Osteoblast (primary cell): ENCODE results near the gene DEF6. TPM values are rescaled to one million over a fixed set of nuclear protein-coding genes. Genes with fewer than 3 reads are reported as not detected.

Source experiments
- DNase-seq: peaks from one replicate; pipeline ENCODE4 v3.0.0; 2011; ENCODE audit warnings: low spot score, mixed read lengths; ENCODE audit not compliant: insufficient read length; ENCODE audit errors: missing footprints
- H2AFZ ChIP-seq: 2 replicates; pipeline ENCODE4 v1.6.0; 2011; ENCODE audit warnings: mild to moderate bottlenecking, low read length
- H3K27ac ChIP-seq: 2 replicates; pipeline ENCODE4 v1.5.1; 2011; ENCODE audit warnings: mild to moderate bottlenecking, low read depth, low read length, moderate library complexity
- H3K27me3 ChIP-seq: 2 replicates; pipeline ENCODE4 v1.6.0; 2012; ENCODE audit warnings: mild to moderate bottlenecking, control low read depth, inconsistent platforms, low read length, moderate library complexity; ENCODE audit not compliant: insufficient read depth
- H3K36me3 ChIP-seq: 2 replicates; pipeline ENCODE4 v1.5.1; 2011; ENCODE audit warnings: mild to moderate bottlenecking, low read length, control low read depth, moderate library complexity; ENCODE audit not compliant: insufficient read depth
- H3K4me1 ChIP-seq: 2 replicates; pipeline ENCODE4 v1.5.1; 2011; ENCODE audit warnings: mild to moderate bottlenecking, low read length, control low read depth, moderate library complexity; ENCODE audit not compliant: insufficient read depth
- H3K4me2 ChIP-seq: 2 replicates; pipeline ENCODE4 v1.6.0; 2011; ENCODE audit warnings: mild to moderate bottlenecking, low read length; ENCODE audit not compliant: insufficient read depth
- H3K4me3 ChIP-seq: fragments of 200-600 bp; sonication (generic); 3 replicates; pipeline ENCODE4 v1.5.1; 2012; ENCODE audit warnings: mild to moderate bottlenecking, low read length, inconsistent platforms; ENCODE audit not compliant: insufficient read depth
- H3K79me2 ChIP-seq: 2 replicates; pipeline ENCODE4 v1.6.0; 2012; ENCODE audit warnings: mild to moderate bottlenecking, low read length, control low read depth, inconsistent platforms; ENCODE audit not compliant: insufficient read depth
- H3K9me3 ChIP-seq: 2 replicates; pipeline ENCODE4 v1.5.1; 2011; ENCODE audit warnings: low read depth, low read length, control low read depth
- H4K20me1 ChIP-seq: 2 replicates; pipeline ENCODE4 v1.6.0; 2012; ENCODE audit warnings: mild to moderate bottlenecking, low read length, control low read depth; ENCODE audit not compliant: insufficient read depth
- total RNA-seq: library from RNA; depleted of rRNA; stranded (reverse); fragments of >200 nt; gene quantifications from 2 replicates; pipeline ENCODE4 v1.2.3, GENCODE V29; 2012
- TF ChIP-seq, protein P1 (sequence below): IDR thresholded peaks from 2 replicates; pipeline ENCODE4 v1.5.1; 2011; ENCODE audit warnings: mild to moderate bottlenecking, low read depth, low read length, moderate library complexity; ENCODE audit errors: extremely low read depth

DEF6 gene
- total RNA-seq, 1 donor: 0.72 TPM

DNA sequence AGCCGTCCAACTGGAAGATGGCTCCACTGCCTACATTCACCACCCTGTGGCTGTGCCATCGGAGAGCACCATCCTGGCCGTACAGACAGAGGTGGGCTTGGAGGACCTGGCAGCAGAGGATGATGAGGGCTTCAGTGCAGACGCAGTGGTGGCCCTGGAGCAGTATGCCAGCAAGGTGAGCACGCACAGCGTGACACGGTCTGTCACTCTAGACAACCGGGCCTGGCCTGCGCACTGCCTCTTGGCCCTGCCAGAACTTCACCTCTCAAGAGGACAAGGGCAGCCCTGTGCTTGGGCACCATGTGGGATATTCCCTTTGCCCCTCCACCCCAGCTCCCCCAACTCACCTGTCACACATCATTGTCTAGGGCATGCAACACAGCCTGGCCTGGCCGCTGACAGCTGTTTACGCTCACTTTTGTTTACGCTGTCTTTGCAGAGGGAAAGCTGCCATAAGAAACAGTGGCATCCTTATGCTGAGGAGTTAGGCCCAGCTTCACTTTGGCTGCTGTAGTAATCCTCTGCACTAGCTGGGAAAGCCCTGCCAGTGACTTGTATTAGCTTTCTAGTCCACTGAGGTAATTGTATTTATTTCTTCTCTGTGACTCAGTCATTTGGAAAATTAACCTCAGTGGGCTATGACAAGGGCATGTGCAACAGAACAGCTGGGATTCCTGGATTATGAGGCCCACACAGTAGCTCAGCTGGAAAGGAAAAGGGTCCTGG lies 9.8 kb upstream of the DEF6 start:
- Histone ChIP-seq H3K4me3 (no peak overlapping the region), H3K4me1 (no peaks in the 10 kb centered on the region), H3K36me3 (peaks cover 76% of the 10 kb centered on the region), H3K27me3 (no peaks in the 10 kb centered on the region), H3K9me3 (no peaks in the 10 kb centered on the region), H2AFZ (no peak overlapping the region), H3K79me2 (no peaks in the 10 kb centered on the region), H3K27ac (no peak overlapping the region), H4K20me1 (no peaks in the 10 kb centered on the region), H3K4me2 (no peak overlapping the region)
- DNase-seq: no peak
- TF ChIP-seq, protein P1, sequence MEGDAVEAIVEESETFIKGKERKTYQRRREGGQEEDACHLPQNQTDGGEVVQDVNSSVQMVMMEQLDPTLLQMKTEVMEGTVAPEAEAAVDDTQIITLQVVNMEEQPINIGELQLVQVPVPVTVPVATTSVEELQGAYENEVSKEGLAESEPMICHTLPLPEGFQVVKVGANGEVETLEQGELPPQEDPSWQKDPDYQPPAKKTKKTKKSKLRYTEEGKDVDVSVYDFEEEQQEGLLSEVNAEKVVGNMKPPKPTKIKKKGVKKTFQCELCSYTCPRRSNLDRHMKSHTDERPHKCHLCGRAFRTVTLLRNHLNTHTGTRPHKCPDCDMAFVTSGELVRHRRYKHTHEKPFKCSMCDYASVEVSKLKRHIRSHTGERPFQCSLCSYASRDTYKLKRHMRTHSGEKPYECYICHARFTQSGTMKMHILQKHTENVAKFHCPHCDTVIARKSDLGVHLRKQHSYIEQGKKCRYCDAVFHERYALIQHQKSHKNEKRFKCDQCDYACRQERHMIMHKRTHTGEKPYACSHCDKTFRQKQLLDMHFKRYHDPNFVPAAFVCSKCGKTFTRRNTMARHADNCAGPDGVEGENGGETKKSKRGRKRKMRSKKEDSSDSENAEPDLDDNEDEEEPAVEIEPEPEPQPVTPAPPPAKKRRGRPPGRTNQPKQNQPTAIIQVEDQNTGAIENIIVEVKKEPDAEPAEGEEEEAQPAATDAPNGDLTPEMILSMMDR: no peak

DNA sequence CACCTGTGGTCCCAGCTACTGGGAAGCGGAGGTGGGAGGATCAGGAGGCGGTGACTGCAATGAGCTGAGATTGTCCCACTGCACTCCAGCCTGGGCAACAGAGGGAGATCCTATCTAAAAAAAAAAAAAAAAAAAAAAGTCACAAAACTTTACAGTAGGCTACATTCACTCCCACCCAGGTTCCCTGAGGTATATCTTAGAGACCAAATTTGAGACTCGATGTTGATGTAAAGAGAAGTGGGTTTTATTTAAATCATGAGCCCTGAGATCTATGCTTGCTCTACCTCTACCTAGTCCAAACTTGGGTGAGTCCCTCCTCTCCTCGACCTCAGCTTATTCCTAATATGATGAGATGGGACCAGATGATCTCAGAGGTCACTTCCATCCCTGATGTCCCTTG lies 8.8 kb upstream of the DEF6 start:
- no peaks in the 10 kb centered on the region for H3K9me3 ChIP-seq
- no peaks in the 10 kb centered on the region for H3K4me1 ChIP-seq
- H4K20me1 ChIP-seq: no peaks in the 10 kb centered on the region
- H3K27ac ChIP-seq: no peak overlapping the region
- no peak overlapping the region for H2AFZ ChIP-seq
- DNase-seq: no peak
- H3K36me3 ChIP-seq: peaks cover 76% of the 10 kb centered on the region
- no peak overlapping the region for H3K4me2 ChIP-seq
- H3K79me2 ChIP-seq: no peaks in the 10 kb centered on the region
- TF ChIP-seq, protein P1: no peak
- no peaks in the 10 kb centered on the region for H3K27me3 ChIP-seq
- no peak overlapping the region for H3K4me3 ChIP-seq

DNA sequence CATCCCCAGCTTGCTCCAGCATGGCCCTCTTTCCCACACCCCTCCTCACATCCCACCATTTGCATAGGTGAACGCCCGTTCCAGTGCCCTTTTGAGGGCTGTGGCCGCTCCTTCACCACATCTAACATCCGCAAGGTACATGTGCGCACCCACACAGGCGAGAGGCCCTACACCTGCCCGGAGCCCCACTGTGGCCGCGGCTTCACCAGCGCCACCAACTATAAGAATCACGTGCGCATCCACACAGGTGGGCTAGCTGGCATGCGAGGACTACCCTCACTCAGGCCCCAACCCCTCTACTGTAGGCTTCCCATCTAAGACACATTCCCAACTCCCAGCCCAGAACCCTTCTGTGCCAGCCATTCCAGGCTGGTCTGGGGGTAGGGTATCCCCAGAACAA lies 6.1 kb upstream of the DEF6 start:
- TF ChIP-seq, protein P1: no peak
- H3K36me3 ChIP-seq: peaks cover 81% of the 10 kb centered on the region
- DNase-seq: peak; percentile 60
- H4K20me1 ChIP-seq: no peaks in the 10 kb centered on the region
- no peak overlapping the region for H3K27ac ChIP-seq
- H3K79me2 ChIP-seq: no peaks in the 10 kb centered on the region
- H2AFZ ChIP-seq: no peak overlapping the region
- no peak overlapping the region for H3K4me2 ChIP-seq
- H3K27me3 ChIP-seq: no peaks in the 10 kb centered on the region
- H3K9me3 ChIP-seq: no peaks in the 10 kb centered on the region
- no peaks in the 10 kb centered on the region for H3K4me1 ChIP-seq
- no peak overlapping the region for H3K4me3 ChIP-seq

DNA sequence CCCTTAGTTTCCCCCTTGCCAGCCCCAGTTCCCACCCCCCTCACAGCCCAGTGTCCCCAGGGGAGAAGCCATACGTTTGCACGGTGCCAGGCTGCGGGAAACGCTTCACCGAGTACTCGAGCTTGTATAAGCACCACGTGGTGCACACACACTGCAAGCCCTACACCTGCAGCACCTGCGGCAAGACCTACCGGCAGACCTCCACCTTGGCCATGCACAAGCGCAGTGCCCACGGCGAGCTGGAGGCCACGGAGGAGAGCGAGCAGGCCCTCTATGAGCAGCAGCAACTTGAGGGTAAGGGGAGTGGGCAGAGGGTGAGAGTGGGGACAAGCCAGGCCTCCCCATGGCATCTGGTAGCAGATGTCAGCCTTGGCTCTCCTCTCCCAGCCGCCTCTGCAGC lies 5.1 kb upstream of the DEF6 start:
- Histone ChIP-seq H3K4me2 (no peak overlapping the region), H2AFZ (no peak overlapping the region)

More for the DNA sequence above, 5.1 kb upstream of the DEF6 start:
- peaks cover 78% of the 10 kb centered on the region for H3K36me3 ChIP-seq
- H3K79me2 ChIP-seq: no peaks in the 10 kb centered on the region
- H3K4me1 ChIP-seq: no peaks in the 10 kb centered on the region
- H4K20me1 ChIP-seq: no peaks in the 10 kb centered on the region
- DNase-seq: no peak
- no peaks in the 10 kb centered on the region for H3K27me3 ChIP-seq
- no peaks in the 10 kb centered on the region for H3K9me3 ChIP-seq
- TF ChIP-seq, protein P1: no peak
- no peak overlapping the region for H3K4me3 ChIP-seq
- no peak overlapping the region for H3K27ac ChIP-seq
